WTC11 (cell line): ENCODE data around the gene C11orf87. TPM values are rescaled to one million over a fixed set of nuclear protein-coding genes. Genes with fewer than 3 reads are reported as not detected.

Experiments
- ATAC-seq: fragments of 200-7000 bp; cut with Tn5 transposase; 2 replicates; pipeline ENCODE4 v1.10.0; 2021; ENCODE audit warnings: mild to moderate bottlenecking, moderate library complexity
- CTCF ChIA-PET: fragments of 300-600 bp; sonication (Branson Sonifier 250); formaldehyde crosslinking; loops from one replicate; lab custom pipeline; 2021; ENCODE audit warnings: antibody characterized with exemption; lab: Charles Lee
- POLR2A ChIA-PET: fragments of 350-600 bp; sonication (Branson Sonifier 250); formaldehyde crosslinking; loops from one replicate; lab custom pipeline; 2021; ENCODE audit warnings: antibody characterized with exemption; lab: Charles Lee
- DNase-seq: peaks from one replicate; pipeline ENCODE4 v3.0.0; 2021; ENCODE audit warnings: low spot score
- H3K27ac Mint-ChIP-seq: 2 replicates; pipeline ENCODE4 v1.8.0; 2021; ENCODE audit warnings: mixed read lengths
- H3K27me3 Mint-ChIP-seq: 2 replicates; pipeline ENCODE4 v1.8.0; 2021; ENCODE audit warnings: low read depth, mild to moderate bottlenecking, moderate library complexity, mixed read lengths
- H3K36me3 Mint-ChIP-seq: 2 replicates; pipeline ENCODE4 v1.8.0; 2021; ENCODE audit warnings: mixed read lengths
- H3K4me1 Mint-ChIP-seq: 2 replicates; pipeline ENCODE4 v1.8.0; 2022; ENCODE audit warnings: mixed read lengths
- H3K4me3 Mint-ChIP-seq: 2 replicates; pipeline ENCODE4 v1.8.0; 2021; ENCODE audit warnings: mild to moderate bottlenecking, moderate library complexity, mixed read lengths
- H3K9me3 Mint-ChIP-seq: 2 replicates; pipeline ENCODE4 v1.8.0; 2021; ENCODE audit warnings: mixed read lengths
- ATF2 ChIP-seq: sonication (generic); formaldehyde crosslinking; IDR thresholded peaks from 2 replicates; pipeline ENCODE4 v1.8.1; 2022; ENCODE audit warnings: low read depth, missing genetic modification reagents, borderline replicate concordance
- CBFB ChIP-seq: sonication (generic); formaldehyde crosslinking; IDR thresholded peaks from 2 replicates; pipeline ENCODE4 v1.8.1; 2022; ENCODE audit warnings: mild to moderate bottlenecking, low read depth, missing genetic modification reagents
- CREB1 ChIP-seq: sonication (generic); formaldehyde crosslinking; IDR thresholded peaks from 2 replicates; pipeline ENCODE4 v1.8.0; 2023; ENCODE audit warnings: mild to moderate bottlenecking, missing genetic modification reagents
- EMX1 ChIP-seq: fragments of 250-450 bp; sonication (Bioruptor Pico); IDR thresholded peaks from 2 replicates; pipeline ENCODE4 v1.8.0; 2021; ENCODE audit warnings: mild to moderate bottlenecking
- ERG ChIP-seq: fragments of 250-450 bp; sonication (Bioruptor Pico); IDR thresholded peaks from 2 replicates; pipeline ENCODE4 v1.8.0; 2021; ENCODE audit warnings: mild to moderate bottlenecking
- ETV6 ChIP-seq: sonication (generic); formaldehyde crosslinking; IDR thresholded peaks from 2 replicates; pipeline ENCODE4 v1.8.1; 2022; ENCODE audit warnings: mild to moderate bottlenecking, missing genetic modification reagents
- FOXP4 ChIP-seq: sonication (generic); formaldehyde crosslinking; IDR thresholded peaks from 2 replicates; pipeline ENCODE4 v1.8.0; 2022; ENCODE audit warnings: mild to moderate bottlenecking, missing genetic modification reagents
- HMGA2 ChIP-seq: fragments of 250-450 bp; sonication (Bioruptor Pico); IDR thresholded peaks from 2 replicates; pipeline ENCODE4 v1.4.0; 2021; ENCODE audit warnings: mild to moderate bottlenecking, moderate library complexity
- JAZF1 ChIP-seq: fragments of 250-450 bp; sonication (Bioruptor Pico); IDR thresholded peaks from 2 replicates; pipeline ENCODE4 v1.9.0; 2021; ENCODE audit warnings: moderate library complexity, mild to moderate bottlenecking, inconsistent platforms
- JUN ChIP-seq: sonication (generic); formaldehyde crosslinking; IDR thresholded peaks from 2 replicates; pipeline ENCODE4 v1.8.0; 2023; ENCODE audit warnings: mild to moderate bottlenecking, missing genetic modification reagents
- KAT7 ChIP-seq: sonication (generic); formaldehyde crosslinking; IDR thresholded peaks from 2 replicates; pipeline ENCODE4 v1.8.1; 2023; ENCODE audit warnings: missing genetic modification reagents, mild to moderate bottlenecking, borderline replicate concordance
- MAX ChIP-seq: sonication (generic); formaldehyde crosslinking; IDR thresholded peaks from 2 replicates; pipeline ENCODE4 v1.8.0; 2022; ENCODE audit warnings: mild to moderate bottlenecking, missing genetic modification reagents
- NR3C1 ChIP-seq: sonication (generic); formaldehyde crosslinking; conservative IDR thresholded peaks from 2 replicates; pipeline ENCODE4 v1.8.1; 2023; ENCODE audit warnings: low read depth, mild to moderate bottlenecking, missing genetic modification reagents
- SMAD3 ChIP-seq: sonication (generic); formaldehyde crosslinking; IDR thresholded peaks from 2 replicates; pipeline ENCODE4 v1.8.0; 2022; ENCODE audit warnings: missing genetic modification reagents, mild to moderate bottlenecking, borderline replicate concordance
- SOX15 ChIP-seq: fragments of 250-450 bp; sonication (Bioruptor Pico); IDR thresholded peaks from 2 replicates; pipeline ENCODE4 v1.9.0; 2021; ENCODE audit warnings: mild to moderate bottlenecking
- TP53 ChIP-seq: sonication (generic); formaldehyde crosslinking; IDR thresholded peaks from 2 replicates; pipeline ENCODE4 v1.8.1; 2023; ENCODE audit warnings: mild to moderate bottlenecking, missing genetic modification reagents
- ZBTB21 ChIP-seq: sonication (generic); formaldehyde crosslinking; IDR thresholded peaks from 2 replicates; pipeline ENCODE4 v1.8.1; 2023; ENCODE audit warnings: mild to moderate bottlenecking, missing genetic modification reagents, borderline replicate concordance
- ZMAT4 ChIP-seq: fragments of 250-450 bp; sonication (Bioruptor Pico); IDR thresholded peaks from 2 replicates; pipeline ENCODE4 v1.9.0; 2021; ENCODE audit warnings: mild to moderate bottlenecking
- ZNF138 ChIP-seq: sonication (generic); formaldehyde crosslinking; conservative IDR thresholded peaks from 2 replicates; pipeline ENCODE4 v1.8.1; 2022; ENCODE audit warnings: mild to moderate bottlenecking, moderate library complexity, missing genetic modification reagents
- ZNF423 ChIP-seq: fragments of 250-450 bp; sonication (Bioruptor Pico); IDR thresholded peaks from 2 replicates; pipeline ENCODE4 v2.1.2; 2022; ENCODE audit warnings: mild to moderate bottlenecking, moderate library complexity
- ZNF532 ChIP-seq: fragments of 250-450 bp; sonication (Bioruptor Pico); IDR thresholded peaks from 2 replicates; pipeline ENCODE4 v1.9.0; 2021; ENCODE audit warnings: mild to moderate bottlenecking, borderline replicate concordance
- total RNA-seq: library from RNA; stranded (reverse); gene quantifications from 3 replicates; pipeline ENCODE4 v1.2.3, GENCODE V29; 2021

C11orf87 gene
- total RNA-seq, 1 experiment from 2014 or later, result 0.20 TPM

- TF ChIP-seq JAZF1 (CRISPR knock-in tag) (no peak), MAX (no peak), ZBTB21 (CRISPR knock-in tag) (no peak), NR3C1 (no peak), ZMAT4 (CRISPR knock-in tag) (no peak), ZNF423 (CRISPR knock-in tag) (no peak), SMAD3 (CRISPR knock-in tag) (no peak), EMX1 (CRISPR knock-in tag) (no peak), ERG (CRISPR knock-in tag) (no peak)
Observed at GRCh38 chr11:109433753-109434256, 11.8 kb downstream of the C11orf87 start (continued).

- peaks cover 2% of the 10 kb centered on the region for H3K27me3 Mint-ChIP-seq
- TF ChIP-seq ZMAT4 (CRISPR knock-in tag) (no peak), SOX15 (CRISPR knock-in tag) (no peak), ETV6 (CRISPR knock-in tag) (no peak), JUN (CRISPR knock-in tag) (no peak), JAZF1 (CRISPR knock-in tag) (no peak)
- DNase-seq, result no peak
- H3K9me3 Mint-ChIP-seq, result no peaks in the 10 kb centered on the region
- H3K27ac Mint-ChIP-seq, result no peak overlapping the region
- ChIA-PET CTCF (no interaction called here), POLR2A (no interaction called here)
- no peak overlapping the region for H3K4me3 Mint-ChIP-seq
- peaks cover 10% of the 10 kb centered on the region for H3K4me1 Mint-ChIP-seq
- no peak for ATAC-seq
- H3K36me3 Mint-ChIP-seq, result no peaks in the 10 kb centered on the region
Observed at GRCh38 chr11:109435121-109435742, 13.2 kb downstream of the C11orf87 start.

- Mint-ChIP-seq H3K36me3 (no peaks in the 10 kb centered on the region), H3K27me3 (no peaks in the 10 kb centered on the region)
- POLR2A ChIA-PET, result no interaction called here
- TF ChIP-seq CREB1 (CRISPR knock-in tag) (no peak), ZNF532 (no peak), CBFB (no peak), ERG (CRISPR knock-in tag) (no peak), HMGA2 (no peak), TP53 (no peak), ZNF138 (no peak), FOXP4 (CRISPR knock-in tag) (no peak), ATF2 (CRISPR knock-in tag) (no peak), KAT7 (CRISPR knock-in tag) (no peak)
- TF ChIP-seq, all 79 proteins: peak for 0
- CTCF ChIA-PET, result no interaction called here
- no peak for DNase-seq
- Mint-ChIP-seq H3K27ac (no peak overlapping the region), H3K4me1 (peaks cover 10% of the 10 kb centered on the region), H3K9me3 (no peaks in the 10 kb centered on the region), H3K4me3 (no peak overlapping the region)
- no peak for ATAC-seq
Observed at GRCh38 chr11:109439684-109440083, 17.7 kb downstream of the C11orf87 start.
